ENCODE results near the gene SGCA. TPM values are rescaled to one million over a fixed set of nuclear protein-coding genes. Genes with fewer than 3 reads are reported as not detected.

Gene SGCA
- total and polyA plus RNA-seq, 4 donors, result 0.31 to 1.3 (median 1.2) TPM; not detected in 1

GRCh38 chr17:50146927-50147665 lies 18.7 kb upstream of the SGCA start:
- Histone ChIP-seq H3K27me3 (ENCODE audit: control insufficient read depth in 4 of 4, insufficient read depth in 4 of 4, low read length in 3 of 4) (no peaks in the 10 kb centered on the region), H3K4me1 (ENCODE audit: control insufficient read depth in 4 of 4, insufficient read depth in 4 of 4, low read length in 3 of 4) (peaks cover 27 to 67% (median 60%) of the 10 kb centered on the region in 4 donors), H3K4me3 (ENCODE audit: low read depth in 1 of 3, low read length in 3 of 3) (peak overlapping the region in 2 of 3 donors; percentile 70 to 73), H3K9me3 (ENCODE audit: control insufficient read depth in 4 of 4, low read length in 3 of 4) (no peaks in the 10 kb centered on the region), H3K27ac (ENCODE audit: low read depth in 1 of 2, low read length in 2 of 2) (peak overlapping the region; percentile 74 to 80), H3K9ac (ENCODE audit: low read depth in 1 of 2, low read length in 2 of 2) (peak overlapping the region; percentile 30 to 56), H3K36me3 (ENCODE audit: control insufficient read depth in 4 of 4, insufficient read depth in 3 of 4, low read depth in 1 of 4, low read length in 3 of 4) (peaks cover 0 to 7% (median 1%) of the 10 kb centered on the region in 4 donors)
- WGBS, result 43% methylated on average over 15 of the region's 15 CpGs
- TF ChIP-seq ATF3 (IDR thresholded peaks at IDR 0.05) (no peak), RXRA (IDR thresholded peaks at IDR 0.05) (peak; percentile 40 to 88), RAD21 (IDR thresholded peaks at IDR 0.05) (no peak), SP1 (IDR thresholded peaks at IDR 0.05) (peak; percentile 17), CTCF (IDR thresholded peaks at IDR 0.05; ENCODE audit: low read depth, low read length, missing input control) (peak; percentile 4), HNF4A (conservative IDR thresholded peaks at IDR 0.05) (peak in 1 of 2 donors; percentile 32)
- no peak for DNase-seq (ENCODE audit: low spot score)

GRCh38 chr17:50147841-50148225 lies 18.0 kb upstream of the SGCA start:
- DNase-seq (ENCODE audit: low spot score), result peak; percentile 66
- TF ChIP-seq ATF3 (IDR thresholded peaks at IDR 0.05) (no peak), JUND (IDR thresholded peaks at IDR 0.05) (peak in 1 of 2 donors; percentile 44), EGR1 (IDR thresholded peaks at IDR 0.05; ENCODE audit: low read depth in 2 of 2) (no peak), TAF1 (conservative IDR thresholded peaks at IDR 0.05) (no peak), REST (IDR thresholded peaks at IDR 0.05) (no peak), RAD21 (IDR thresholded peaks at IDR 0.05) (no peak), ZBTB33 (IDR thresholded peaks at IDR 0.05) (no peak), RXRA (IDR thresholded peaks at IDR 0.05) (peak; percentile 85 to 91), CTCF (IDR thresholded peaks at IDR 0.05; ENCODE audit: low read depth, low read length, missing input control) (no peak), YY1 (IDR thresholded peaks at IDR 0.05) (peak; percentile 64), SP1 (IDR thresholded peaks at IDR 0.05) (peak; percentile 88), FOXA2 (IDR thresholded peaks at IDR 0.05) (no peak), HNF4G (IDR thresholded peaks at IDR 0.05) (peak; percentile 96), NR2F2 (IDR thresholded peaks at IDR 0.05) (peak; percentile 26), HNF4A (conservative IDR thresholded peaks at IDR 0.05) (peak; percentile 98 to 99), GABPA (IDR thresholded peaks at IDR 0.05 in 1 of 2, conservative IDR thresholded peaks at IDR 0.05 in 1 of 2) (no peak), MAX (IDR thresholded peaks at IDR 0.05) (no peak), FOXA1 (IDR thresholded peaks at IDR 0.05) (no peak)
- H3K27ac ChIP-seq (ENCODE audit: low read depth in 1 of 2, low read length in 2 of 2), result peak overlapping the region; percentile 74 to 80
- 6% methylated on average over 5 of the region's 5 CpGs for WGBS
- peaks cover 27 to 70% (median 63%) of the 10 kb centered on the region in 4 donors for H3K4me1 ChIP-seq (ENCODE audit: control insufficient read depth in 4 of 4, insufficient read depth in 4 of 4, low read length in 3 of 4)
- H3K4me3 ChIP-seq (ENCODE audit: low read depth in 1 of 3, low read length in 3 of 3), result peak overlapping the region; percentile 38 to 73 (median 70)
- H3K27me3 ChIP-seq (ENCODE audit: control insufficient read depth in 4 of 4, insufficient read depth in 4 of 4, low read length in 3 of 4), result no peaks in the 10 kb centered on the region
- peaks cover 0 to 3% (median under 1%) of the 10 kb centered on the region in 4 donors for H3K36me3 ChIP-seq (ENCODE audit: control insufficient read depth in 4 of 4, insufficient read depth in 3 of 4, low read depth in 1 of 4, low read length in 3 of 4)
- no peaks in the 10 kb centered on the region for H3K9me3 ChIP-seq (ENCODE audit: control insufficient read depth in 4 of 4, low read length in 3 of 4)
- peak overlapping the region in 1 of 2 donors; percentile 56 for H3K9ac ChIP-seq (ENCODE audit: low read depth in 1 of 2, low read length in 2 of 2)

All from liver (tissue), 9 donors.